ENCODE results near the gene IFT74. TPM values are rescaled to one million over a fixed set of nuclear protein-coding genes. Genes with fewer than 3 reads are reported as not detected.

IFT74 gene
- total and polyA plus RNA-seq, 2 of the 13 experiments (the other 11 are each of a cell fraction or from before 2014, with no cell fraction given): 4.2 to 12.3 TPM

DNA sequence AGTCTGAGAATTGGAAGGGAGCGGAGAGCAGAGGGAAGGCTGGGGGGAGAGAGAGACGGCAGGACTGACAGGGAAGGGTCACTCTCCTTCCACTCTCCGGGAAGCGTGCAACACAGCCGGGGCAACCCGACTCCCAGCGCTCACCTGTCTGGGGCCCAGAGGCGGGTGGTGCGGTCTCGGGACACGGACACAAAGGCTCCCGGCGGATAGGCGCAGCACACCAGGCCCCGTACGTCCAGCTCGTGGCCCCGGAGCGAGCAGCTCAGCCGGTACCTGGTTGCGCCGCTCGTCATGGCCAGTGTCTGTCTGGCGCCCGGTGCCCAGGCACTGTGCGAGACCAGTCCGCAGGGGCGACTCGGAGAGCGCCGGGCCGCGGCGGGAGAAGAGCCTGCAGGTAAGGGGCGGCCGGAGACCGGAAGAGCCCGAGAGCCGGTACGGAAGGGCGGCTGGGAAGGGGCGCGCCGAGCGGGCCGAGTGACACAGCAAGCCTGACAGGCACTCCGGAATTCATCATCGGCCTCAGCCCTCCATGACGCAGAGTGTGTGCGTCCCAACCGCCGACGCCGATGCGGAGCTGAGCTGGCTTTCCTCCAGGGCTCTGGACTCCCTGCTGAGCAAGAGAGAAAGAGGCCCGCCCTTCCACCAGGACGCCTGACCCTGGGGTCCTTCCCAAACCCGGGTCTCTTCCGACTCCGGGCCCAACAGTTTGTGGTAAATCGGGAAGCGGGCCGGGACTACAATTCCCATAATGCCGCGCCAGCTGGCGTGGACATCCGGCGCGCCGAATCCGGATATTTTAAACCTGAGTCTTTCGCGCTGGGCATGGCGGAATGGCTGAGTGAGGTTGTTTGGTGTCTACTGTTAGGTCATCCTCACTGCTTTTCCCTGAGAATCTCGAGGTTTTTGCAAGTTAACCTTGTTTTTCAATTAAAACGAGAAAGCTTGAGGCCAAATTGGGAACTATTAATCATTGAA is 9.2 kb upstream of the IFT74 start, which contains the start of gene PLAA (continued):
- TF ChIP-seq, protein P1, sequence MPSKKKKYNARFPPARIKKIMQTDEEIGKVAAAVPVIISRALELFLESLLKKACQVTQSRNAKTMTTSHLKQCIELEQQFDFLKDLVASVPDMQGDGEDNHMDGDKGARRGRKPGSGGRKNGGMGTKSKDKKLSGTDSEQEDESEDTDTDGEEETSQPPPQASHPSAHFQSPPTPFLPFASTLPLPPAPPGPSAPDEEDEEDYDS (CRISPR knock-in tag; IDR thresholded peaks at IDR 0.05): no peak
- TF ChIP-seq ZFX (CRISPR knock-in tag; IDR thresholded peaks at IDR 0.05; ENCODE audit: low read depth) (peak; percentile 97), ZMYM3 (CRISPR knock-in tag; IDR thresholded peaks at IDR 0.05) (0 out of 2 replicates have a peak, but pooled peaks have one; percentile 33), SNAPC2 (CRISPR knock-in tag; IDR thresholded peaks at IDR 0.05) (no peak), LCORL (IDR thresholded peaks at IDR 0.05) (no peak), LCORL (CRISPR knock-in tag; IDR thresholded peaks at IDR 0.05) (peak; percentile 84), SOX6 (IDR thresholded peaks at IDR 0.05) (no peak), SOX6 (CRISPR knock-in tag; IDR thresholded peaks at IDR 0.05) (peak; percentile 63), ZNF589 (CRISPR knock-in tag; conservative IDR thresholded peaks at IDR 0.05) (no peak), ZNF605 (CRISPR knock-in tag; IDR thresholded peaks at IDR 0.05) (peak; percentile 41; the same call in 1 of the 2 replicates), ZNF761 (CRISPR knock-in tag; conservative IDR thresholded peaks at IDR 0.05) (peak; percentile 73; the same call in 1 of the 2 replicates), NFE2 (CRISPR knock-in tag; IDR thresholded peaks at IDR 0.05) (peak; percentile 63), HDAC1 (CRISPR knock-in tag; IDR thresholded peaks at IDR 0.05) (peak; percentile 89)
- TF ChIP-seq, protein P2, sequence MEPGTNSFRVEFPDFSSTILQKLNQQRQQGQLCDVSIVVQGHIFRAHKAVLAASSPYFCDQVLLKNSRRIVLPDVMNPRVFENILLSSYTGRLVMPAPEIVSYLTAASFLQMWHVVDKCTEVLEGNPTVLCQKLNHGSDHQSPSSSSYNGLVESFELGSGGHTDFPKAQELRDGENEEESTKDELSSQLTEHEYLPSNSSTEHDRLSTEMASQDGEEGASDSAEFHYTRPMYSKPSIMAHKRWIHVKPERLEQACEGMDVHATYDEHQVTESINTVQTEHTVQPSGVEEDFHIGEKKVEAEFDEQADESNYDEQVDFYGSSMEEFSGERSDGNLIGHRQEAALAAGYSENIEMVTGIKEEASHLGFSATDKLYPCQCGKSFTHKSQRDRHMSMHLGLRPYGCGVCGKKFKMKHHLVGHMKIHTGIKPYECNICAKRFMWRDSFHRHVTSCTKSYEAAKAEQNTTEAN (CRISPR knock-in tag; conservative IDR thresholded peaks at IDR 0.05): peak; percentile 65; the same call in 1 of the 2 replicates
- TF ChIP-seq, protein P3, sequence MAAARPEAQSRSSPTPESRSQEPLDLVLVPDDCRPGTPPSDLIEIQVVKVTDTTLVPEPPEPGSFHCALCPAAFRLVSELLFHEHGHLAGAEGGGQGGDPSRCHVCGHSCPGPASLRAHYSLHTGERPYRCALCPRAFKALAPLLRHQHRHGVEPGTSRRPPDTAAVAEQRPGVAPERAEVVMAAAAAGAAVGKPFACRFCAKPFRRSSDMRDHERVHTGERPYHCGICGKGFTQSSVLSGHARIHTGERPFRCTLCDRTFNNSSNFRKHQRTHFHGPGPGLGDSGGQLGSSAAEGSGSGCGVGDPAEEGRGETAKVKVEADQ (CRISPR knock-in tag; IDR thresholded peaks at IDR 0.05; ENCODE audit: borderline replicate concordance): no peak
- TF ChIP-seq, protein P4, sequence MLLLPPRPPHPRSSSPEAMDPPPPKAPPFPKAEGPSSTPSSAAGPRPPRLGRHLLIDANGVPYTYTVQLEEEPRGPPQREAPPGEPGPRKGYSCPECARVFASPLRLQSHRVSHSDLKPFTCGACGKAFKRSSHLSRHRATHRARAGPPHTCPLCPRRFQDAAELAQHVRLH (CRISPR knock-in tag; IDR thresholded peaks at IDR 0.05; ENCODE audit: borderline replicate concordance, low read depth): peak; percentile 63; the same call in 1 of the 2 replicates
- TF ChIP-seq, protein P5, sequence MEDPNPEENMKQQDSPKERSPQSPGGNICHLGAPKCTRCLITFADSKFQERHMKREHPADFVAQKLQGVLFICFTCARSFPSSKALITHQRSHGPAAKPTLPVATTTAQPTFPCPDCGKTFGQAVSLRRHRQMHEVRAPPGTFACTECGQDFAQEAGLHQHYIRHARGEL (CRISPR knock-in tag; IDR thresholded peaks at IDR 0.05): no peak
- TF ChIP-seq, protein P6, sequence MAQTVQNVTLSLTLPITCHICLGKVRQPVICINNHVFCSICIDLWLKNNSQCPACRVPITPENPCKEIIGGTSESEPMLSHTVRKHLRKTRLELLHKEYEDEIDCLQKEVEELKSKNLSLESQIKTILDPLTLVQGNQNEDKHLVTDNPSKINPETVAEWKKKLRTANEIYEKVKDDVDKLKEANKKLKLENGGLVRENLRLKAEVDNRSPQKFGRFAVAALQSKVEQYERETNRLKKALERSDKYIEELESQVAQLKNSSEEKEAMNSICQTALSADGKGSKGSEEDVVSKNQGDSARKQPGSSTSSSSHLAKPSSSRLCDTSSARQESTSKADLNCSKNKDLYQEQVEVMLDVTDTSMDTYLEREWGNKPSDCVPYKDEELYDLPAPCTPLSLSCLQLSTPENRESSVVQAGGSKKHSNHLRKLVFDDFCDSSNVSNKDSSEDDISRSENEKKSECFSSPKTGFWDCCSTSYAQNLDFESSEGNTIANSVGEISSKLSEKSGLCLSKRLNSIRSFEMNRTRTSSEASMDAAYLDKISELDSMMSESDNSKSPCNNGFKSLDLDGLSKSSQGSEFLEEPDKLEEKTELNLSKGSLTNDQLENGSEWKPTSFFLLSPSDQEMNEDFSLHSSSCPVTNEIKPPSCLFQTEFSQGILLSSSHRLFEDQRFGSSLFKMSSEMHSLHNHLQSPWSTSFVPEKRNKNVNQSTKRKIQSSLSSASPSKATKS (CRISPR knock-in tag; IDR thresholded peaks at IDR 0.05): no peak
- TF ChIP-seq, protein P7, sequence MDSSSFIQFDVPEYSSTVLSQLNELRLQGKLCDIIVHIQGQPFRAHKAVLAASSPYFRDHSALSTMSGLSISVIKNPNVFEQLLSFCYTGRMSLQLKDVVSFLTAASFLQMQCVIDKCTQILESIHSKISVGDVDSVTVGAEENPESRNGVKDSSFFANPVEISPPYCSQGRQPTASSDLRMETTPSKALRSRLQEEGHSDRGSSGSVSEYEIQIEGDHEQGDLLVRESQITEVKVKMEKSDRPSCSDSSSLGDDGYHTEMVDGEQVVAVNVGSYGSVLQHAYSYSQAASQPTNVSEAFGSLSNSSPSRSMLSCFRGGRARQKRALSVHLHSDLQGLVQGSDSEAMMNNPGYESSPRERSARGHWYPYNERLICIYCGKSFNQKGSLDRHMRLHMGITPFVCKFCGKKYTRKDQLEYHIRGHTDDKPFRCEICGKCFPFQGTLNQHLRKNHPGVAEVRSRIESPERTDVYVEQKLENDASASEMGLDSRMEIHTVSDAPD (CRISPR knock-in tag; IDR thresholded peaks at IDR 0.05): no peak
- TF ChIP-seq, protein P8, sequence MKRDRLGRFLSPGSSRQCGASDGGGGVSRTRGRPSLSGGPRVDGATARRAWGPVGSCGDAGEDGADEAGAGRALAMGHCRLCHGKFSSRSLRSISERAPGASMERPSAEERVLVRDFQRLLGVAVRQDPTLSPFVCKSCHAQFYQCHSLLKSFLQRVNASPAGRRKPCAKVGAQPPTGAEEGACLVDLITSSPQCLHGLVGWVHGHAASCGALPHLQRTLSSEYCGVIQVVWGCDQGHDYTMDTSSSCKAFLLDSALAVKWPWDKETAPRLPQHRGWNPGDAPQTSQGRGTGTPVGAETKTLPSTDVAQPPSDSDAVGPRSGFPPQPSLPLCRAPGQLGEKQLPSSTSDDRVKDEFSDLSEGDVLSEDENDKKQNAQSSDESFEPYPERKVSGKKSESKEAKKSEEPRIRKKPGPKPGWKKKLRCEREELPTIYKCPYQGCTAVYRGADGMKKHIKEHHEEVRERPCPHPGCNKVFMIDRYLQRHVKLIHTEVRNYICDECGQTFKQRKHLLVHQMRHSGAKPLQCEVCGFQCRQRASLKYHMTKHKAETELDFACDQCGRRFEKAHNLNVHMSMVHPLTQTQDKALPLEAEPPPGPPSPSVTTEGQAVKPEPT (CRISPR knock-in tag; IDR thresholded peaks at IDR 0.05; ENCODE audit: low read depth): peak; percentile 47; the same call in 1 of the 2 replicates

All from HepG2 (cell line).